Activated CD8-positive, alpha-beta memory T cell treated with anti-CD3 and anti-CD28 coated beads for 4 hours (primary cell): ENCODE measurements around the gene ZNF492.

ENCODE experiments used
- DNase-seq, 2 donors: peaks; one replicate each; pipeline ENCODE4 v3.0.0-alpha.2; 2020; ENCODE audit warnings: low read depth in 2 of 2

Gene ZNF492

GRCh38 chr19:22633706-22634449 lies at the start of gene ZNF492:
Gene ZNF492, plus strand, starts transcription at chr19:22634324. Its CDS starts 19,076 bp downstream, at chr19:22653400.
- DNase-seq: peak; percentile 46 to 68

GRCh38 chr19:22595422-22595821 lies 38.7 kb upstream of the ZNF492 start:
- no peak for DNase-seq

- no peak for DNase-seq
Observed at GRCh38 chr19:22595918-22596341, 38.2 kb upstream of the ZNF492 start.

GRCh38 chr19:22600690-22601648 lies 33.2 kb upstream of the ZNF492 start:
- no peak for DNase-seq

- no peak for DNase-seq
Observed at GRCh38 chr19:22601906-22602630, 32.1 kb upstream of the ZNF492 start.

GRCh38 chr19:22602631-22603272 lies 31.4 kb upstream of the ZNF492 start:
- DNase-seq: no peak

GRCh38 chr19:22603518-22604440 lies 30.3 kb upstream of the ZNF492 start:
- no peak for DNase-seq

GRCh38 chr19:22604571-22605274 lies 29.4 kb upstream of the ZNF492 start:
- no peak for DNase-seq

- no peak for DNase-seq
Observed at GRCh38 chr19:22605275-22606211, 28.6 kb upstream of the ZNF492 start.

GRCh38 chr19:22606212-22606553 lies 27.9 kb upstream of the ZNF492 start:
- no peak for DNase-seq

GRCh38 chr19:22606954-22607652 lies 27.0 kb upstream of the ZNF492 start:
- no peak for DNase-seq

GRCh38 chr19:22607653-22608430 lies 26.3 kb upstream of the ZNF492 start:
- no peak for DNase-seq

- no peak for DNase-seq
Observed at GRCh38 chr19:22608441-22608840, 25.7 kb upstream of the ZNF492 start.

- DNase-seq: no peak
Observed at GRCh38 chr19:22609630-22610029, 24.5 kb upstream of the ZNF492 start.

GRCh38 chr19:22610121-22610520 lies 24.0 kb upstream of the ZNF492 start:
- DNase-seq: no peak

- DNase-seq: no peak
Observed at GRCh38 chr19:22612316-22612715, 21.8 kb upstream of the ZNF492 start.

GRCh38 chr19:22616659-22617058 lies 17.5 kb upstream of the ZNF492 start:
- no peak for DNase-seq
